HG03060 (cell line): Measurements from ENCODE around the gene ZACN.

Source experiments
- ATAC-seq: cut with Tn5 transposase; IDR thresholded peaks from one replicate; pipeline ENCODE4 v1.9.1; 2021; ENCODE audit warnings: low read depth, moderate number of reproducible peaks; ENCODE audit not compliant: unreplicated experiment

Gene ZACN

DNA sequence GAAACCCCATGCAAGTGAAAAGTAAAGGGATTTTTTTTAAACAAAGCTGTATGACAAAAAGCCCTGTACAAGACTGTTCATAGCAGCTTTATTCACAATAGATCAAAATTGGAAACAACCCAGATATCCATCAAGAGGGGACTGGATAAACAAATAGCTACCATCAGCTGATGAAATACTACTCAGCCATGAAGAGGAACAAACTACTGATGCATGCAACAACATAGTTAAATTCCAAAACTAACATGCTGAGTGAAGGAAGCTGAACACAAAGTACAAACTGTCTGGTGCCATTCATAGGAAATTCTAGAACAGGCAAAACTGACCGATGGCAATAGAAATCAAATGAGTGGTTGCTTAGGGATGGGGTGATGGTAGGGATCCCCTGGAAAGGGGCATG is 46.9 kb downstream of the ZACN start:
- ATAC-seq = no peak

GRCh38 chr17:76130473-76130872 is 51.5 kb downstream of the ZACN start:
- ATAC-seq = no peak

DNA sequence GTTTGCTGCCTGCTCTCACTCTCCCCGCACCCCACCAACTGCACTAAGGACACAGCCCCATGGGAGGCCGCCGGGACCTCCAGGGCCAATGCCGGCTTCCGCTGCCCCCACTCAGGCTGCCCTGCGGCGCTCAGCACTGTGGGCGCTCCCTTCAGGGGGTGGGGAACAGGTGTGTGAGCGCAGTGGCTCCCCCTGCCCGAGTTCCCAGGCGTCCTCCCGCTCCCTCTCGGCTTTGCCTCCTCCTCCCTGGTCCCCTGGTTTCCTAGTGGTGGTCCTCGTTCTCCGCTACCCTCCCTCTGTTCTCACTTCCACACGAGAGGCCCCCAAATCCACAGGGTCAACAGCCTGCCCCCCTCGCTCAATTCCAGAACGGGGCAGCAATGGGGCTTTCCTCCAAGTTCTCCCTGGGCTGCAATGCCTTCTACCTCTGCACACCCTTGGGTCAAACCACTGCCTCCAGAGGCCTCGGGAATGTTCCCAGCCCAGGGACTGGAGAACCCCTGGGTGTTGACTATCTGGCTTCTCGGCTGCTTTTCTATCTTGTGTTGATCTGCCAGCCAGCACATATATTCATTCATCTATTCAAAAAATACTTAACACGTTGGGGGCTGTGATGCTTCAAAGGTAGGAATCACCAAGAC is 52.2 kb downstream of the ZACN start:
- no peak for ATAC-seq

DNA sequence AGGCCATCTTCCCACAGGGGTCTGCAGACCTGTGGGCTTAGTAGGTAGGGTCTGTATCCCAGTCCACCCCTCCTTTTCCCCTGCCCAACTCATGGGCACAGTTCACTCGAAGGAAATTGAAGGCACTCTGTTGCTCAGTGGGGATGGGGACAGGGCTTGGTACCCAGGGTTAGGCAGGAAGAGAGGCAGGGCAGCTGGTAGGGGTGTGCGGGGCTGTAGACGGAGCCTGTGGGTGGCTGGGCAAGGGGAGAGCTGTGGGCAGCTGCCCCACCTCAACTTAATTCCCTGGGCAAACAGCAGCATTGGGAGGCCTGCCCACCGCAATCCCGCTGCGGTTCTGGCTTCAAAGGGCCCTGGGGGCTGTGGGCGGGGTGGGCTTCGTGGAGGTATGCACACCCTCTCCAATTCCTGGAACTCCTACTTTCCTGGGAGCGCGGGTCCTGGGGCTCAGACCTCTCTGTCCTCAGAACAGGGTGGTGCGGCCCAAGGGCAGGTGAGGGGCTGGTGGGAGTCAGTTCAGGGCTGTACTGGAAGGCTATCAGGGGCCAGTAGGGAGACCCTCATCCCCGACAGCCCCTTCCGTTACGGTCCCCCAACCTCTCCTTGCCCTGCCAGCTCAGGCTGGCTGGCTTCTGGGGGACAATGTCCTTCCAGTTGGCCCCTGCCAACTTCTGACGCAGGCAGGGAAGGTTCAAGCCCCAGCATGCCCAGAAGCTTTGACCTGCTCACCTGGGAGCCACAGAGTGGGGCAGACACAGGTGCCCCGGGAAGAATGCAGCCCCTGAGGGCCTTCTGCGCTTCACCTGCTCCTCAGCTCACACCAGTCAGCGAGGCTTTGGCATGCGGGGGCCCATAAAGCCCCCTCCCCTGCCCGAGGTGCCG is 53.0 kb downstream of the ZACN start:
- ATAC-seq = no peak
